HEK293 (cell line): Measurements from ENCODE around the gene OTOR.

ENCODE experiments used
- BCL11B ChIP-seq: fragments of 450-650 bp; formaldehyde crosslinking; IDR thresholded peaks from 2 replicates; pipeline ENCODE4 v1.5.1; 2016; ENCODE audit warnings: low read depth, missing biosample characterization, missing genetic modification characterization
- CTCF ChIP-seq: fragments of 450-650 bp; formaldehyde crosslinking; IDR thresholded peaks from 2 replicates; pipeline ENCODE4 v1.5.1; 2016; ENCODE audit warnings: missing biosample characterization, missing genetic modification characterization
- REST ChIP-seq: fragments of 450-650 bp; formaldehyde crosslinking; IDR thresholded peaks from 2 replicates; pipeline ENCODE4 v1.5.1; 2016; ENCODE audit warnings: missing biosample characterization, missing genetic modification characterization
- SP2 ChIP-seq: fragments of 450-650 bp; formaldehyde crosslinking; IDR thresholded peaks from 2 replicates; pipeline ENCODE4 v1.5.1; 2016; ENCODE audit warnings: missing biosample characterization, missing genetic modification characterization
- ZFP41 ChIP-seq: fragments of 450-650 bp; formaldehyde crosslinking; IDR thresholded peaks from 2 replicates; pipeline ENCODE4 v1.5.1; 2016; ENCODE audit warnings: missing biosample characterization, missing genetic modification characterization, borderline replicate concordance
- ZNF24 ChIP-seq: fragments of 450-650 bp; formaldehyde crosslinking; IDR thresholded peaks from 2 replicates; pipeline ENCODE4 v1.5.1; 2016; ENCODE audit warnings: missing biosample characterization, missing genetic modification characterization
- ZNF629 ChIP-seq: fragments of 450-650 bp; formaldehyde crosslinking; IDR thresholded peaks from 2 replicates; pipeline ENCODE4 v1.5.1; 2017; ENCODE audit warnings: missing biosample characterization, missing genetic modification characterization
- ZNF660 ChIP-seq: fragments of 450-650 bp; IDR thresholded peaks from 2 replicates; pipeline ENCODE4 v1.5.1; 2018; ENCODE audit warnings: missing biosample characterization, mild to moderate bottlenecking, missing genetic modification characterization

GRCh38 chr20:16740365-16741072 lies 7.6 kb upstream of the OTOR start:
- TF ChIP-seq BCL11B (tag by site-specific recombination) (no peak), SP2 (tag by site-specific recombination) (no peak), CTCF (no peak), REST (no peak), ZNF660 (tag by site-specific recombination) (no peak), ZFP41 (no peak), ZNF24 (no peak), ZNF629 (tag by site-specific recombination) (no peak)
